ENCODE results near the gene HARBI1.

DNA sequence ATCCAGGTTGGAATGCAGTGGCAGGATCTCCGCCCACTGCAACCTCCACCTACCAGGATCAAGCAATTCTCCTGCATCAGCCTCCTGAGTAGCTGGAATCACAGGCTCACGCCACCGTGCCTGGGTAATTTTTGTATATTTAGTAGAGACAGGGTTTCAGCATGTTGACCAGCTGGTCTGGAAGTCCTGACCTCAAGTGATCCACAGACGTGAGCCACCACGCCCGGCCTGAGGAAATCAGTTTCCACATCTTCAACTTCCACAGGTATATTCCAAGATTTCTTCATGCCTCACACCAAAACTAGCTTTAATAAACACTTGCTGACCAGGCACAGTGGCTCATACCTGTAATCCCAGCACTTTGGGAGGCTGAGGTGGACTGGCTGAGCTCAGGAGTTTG, 7.6 kb downstream of the HARBI1 start:
- TF ChIP-seq CTCF (IDR thresholded peaks at IDR 0.05) (no peak), POLR2AphosphoS5 (IDR thresholded peaks at IDR 0.05) (no peak)
